Stomach smooth muscle (tissue), 2 donors: ENCODE measurements around the gene RAE1.

Source experiments
- H3K27ac ChIP-seq: one replicate; pipeline ENCODE4 v1.7.0; 2013; ENCODE audit warnings: mild to moderate bottlenecking, low read length, inconsistent platforms
- H3K27me3 ChIP-seq, 2 donors: one replicate each; pipeline ENCODE4 v1.7.0; 2013; ENCODE audit warnings: low read length in 2 of 2; ENCODE audit not compliant: insufficient read depth in 2 of 2, control insufficient read depth in 1 of 2
- H3K36me3 ChIP-seq, 2 donors: one replicate each; pipeline ENCODE4 v1.7.0; 2013; ENCODE audit warnings: low read length in 2 of 2; ENCODE audit not compliant: control insufficient read depth in 2 of 2, insufficient read depth in 2 of 2
- H3K4me1 ChIP-seq: one replicate; pipeline ENCODE4 v1.7.0; 2013; ENCODE audit warnings: low read length; ENCODE audit not compliant: control insufficient read depth, insufficient read depth
- H3K4me3 ChIP-seq, 2 donors: one replicate each; pipeline ENCODE4 v1.7.0; 2013; ENCODE audit warnings: low read length in 2 of 2
- H3K9ac ChIP-seq, 2 donors: one replicate each; pipeline ENCODE4 v1.7.0; 2013; ENCODE audit warnings: low read length in 2 of 2, mild to moderate bottlenecking in 1 of 2
- H3K9me3 ChIP-seq, 2 donors: one replicate each; pipeline ENCODE4 v1.7.0; 2013; ENCODE audit warnings: low read length in 2 of 2; ENCODE audit not compliant: control insufficient read depth in 2 of 2
- donor health status: healthy.
- donor health status: Pancreatic carcinoma.

RAE1 gene

GRCh38 chr20:57395111-57395966 lies 44.3 kb downstream of the RAE1 start:
- Histone ChIP-seq H3K9me3 (no peaks in the 10 kb centered on the region), H3K36me3 (peaks cover 22 to 29% of the 10 kb centered on the region in 2 donors), H3K4me3 (peak overlapping the region; percentile 68 to 84), H3K4me1 (peaks cover 87% of the 10 kb centered on the region), H3K27ac (peak overlapping the region; percentile 89), H3K27me3 (no peaks in the 10 kb centered on the region), H3K9ac (peak overlapping the region; percentile 50 to 64)

- peaks cover 94% of the 10 kb centered on the region for H3K4me1 ChIP-seq
- H3K9ac ChIP-seq, result peak overlapping the region; percentile 50 to 64
- H3K4me3 ChIP-seq, result peak overlapping the region; percentile 24 to 84
- H3K27me3 ChIP-seq, result no peaks in the 10 kb centered on the region
- H3K9me3 ChIP-seq, result no peaks in the 10 kb centered on the region
- peaks cover 25 to 29% of the 10 kb centered on the region in 2 donors for H3K36me3 ChIP-seq
- H3K27ac ChIP-seq, result peak overlapping the region; percentile 89
Measured at GRCh38 chr20:57396212-57396983, 45.3 kb downstream of the RAE1 start.

- Histone ChIP-seq H3K36me3 (peaks cover 28 to 30% of the 10 kb centered on the region in 2 donors), H3K4me1 (peaks cover 96% of the 10 kb centered on the region), H3K4me3 (peak overlapping the region in 1 of 2 donors; percentile 63)
Measured at GRCh38 chr20:57396984-57397692, 46.1 kb downstream of the RAE1 start.

GRCh38 chr20:57397693-57398108 lies 46.6 kb downstream of the RAE1 start:
- Histone ChIP-seq H3K9me3 (no peaks in the 10 kb centered on the region), H3K9ac (peak overlapping the region; percentile 38 to 47), H3K4me1 (peaks cover 96% of the 10 kb centered on the region), H3K27ac (peak overlapping the region; percentile 89), H3K4me3 (peak overlapping the region; percentile 44 to 63), H3K27me3 (no peaks in the 10 kb centered on the region), H3K36me3 (peaks cover 34 to 36% of the 10 kb centered on the region in 2 donors)

More at GRCh38 chr20:57396984-57397692, 46.1 kb downstream of the RAE1 start:
- no peaks in the 10 kb centered on the region for H3K27me3 ChIP-seq
- H3K27ac ChIP-seq, result peak overlapping the region; percentile 89
- H3K9me3 ChIP-seq, result no peaks in the 10 kb centered on the region
- peak overlapping the region in 1 of 2 donors; percentile 47 for H3K9ac ChIP-seq

GRCh38 chr20:57398231-57398821 lies 47.3 kb downstream of the RAE1 start:
- H3K4me1 ChIP-seq, result peaks cover 96% of the 10 kb centered on the region
- no peaks in the 10 kb centered on the region for H3K9me3 ChIP-seq
- H3K9ac ChIP-seq, result peak overlapping the region; percentile 38 to 55
- peak overlapping the region; percentile 89 for H3K27ac ChIP-seq
- H3K4me3 ChIP-seq, result peak overlapping the region; percentile 44 to 63
- H3K27me3 ChIP-seq, result no peaks in the 10 kb centered on the region
- peaks cover 39% of the 10 kb centered on the region in 2 donors for H3K36me3 ChIP-seq

- no peaks in the 10 kb centered on the region for H3K9me3 ChIP-seq
- peak overlapping the region; percentile 89 for H3K27ac ChIP-seq
- H3K9ac ChIP-seq, result peak overlapping the region; percentile 3 to 51
- H3K36me3 ChIP-seq, result peaks cover 33 to 39% of the 10 kb centered on the region in 2 donors
- H3K27me3 ChIP-seq, result no peaks in the 10 kb centered on the region
- H3K4me3 ChIP-seq, result peak overlapping the region; percentile 37 to 63
- H3K4me1 ChIP-seq, result peaks cover 95% of the 10 kb centered on the region
Measured at GRCh38 chr20:57398901-57399535, 48.0 kb downstream of the RAE1 start.

GRCh38 chr20:57399587-57400155 lies 48.6 kb downstream of the RAE1 start:
- H3K36me3 ChIP-seq, result peaks cover 37 to 44% of the 10 kb centered on the region in 2 donors
- peak overlapping the region; percentile 89 for H3K27ac ChIP-seq
- H3K27me3 ChIP-seq, result no peaks in the 10 kb centered on the region
- peak overlapping the region; percentile 14 to 63 for H3K4me3 ChIP-seq
- H3K9ac ChIP-seq, result peak overlapping the region; percentile 3 to 36
- H3K4me1 ChIP-seq, result peaks cover 95% of the 10 kb centered on the region
- H3K9me3 ChIP-seq, result no peaks in the 10 kb centered on the region

- peak overlapping the region; percentile 89 for H3K27ac ChIP-seq
- H3K9ac ChIP-seq, result peak overlapping the region in 1 of 2 donors; percentile 36
- H3K4me3 ChIP-seq, result peak overlapping the region; percentile 14 to 63
- peaks cover 94% of the 10 kb centered on the region for H3K4me1 ChIP-seq
- H3K36me3 ChIP-seq, result peaks cover 37 to 45% of the 10 kb centered on the region in 2 donors
- no peaks in the 10 kb centered on the region for H3K27me3 ChIP-seq
- no peaks in the 10 kb centered on the region for H3K9me3 ChIP-seq
Measured at GRCh38 chr20:57400231-57400701, 49.2 kb downstream of the RAE1 start.

- Histone ChIP-seq H3K4me3 (peak overlapping the region in 1 of 2 donors; percentile 63), H3K4me1 (peaks cover 94% of the 10 kb centered on the region), H3K36me3 (peaks cover 38 to 47% of the 10 kb centered on the region in 2 donors), H3K9me3 (no peaks in the 10 kb centered on the region), H3K27ac (peak overlapping the region; percentile 89), H3K9ac (no peak overlapping the region), H3K27me3 (no peaks in the 10 kb centered on the region)
Measured at GRCh38 chr20:57400821-57401564, 49.9 kb downstream of the RAE1 start.
